IPS DF 19.7 (cell line): Measurements from ENCODE around the gene PHB1.

ENCODE experiments used
- DNase-seq: peaks from one replicate; pipeline ENCODE4 v3.0.0-alpha.2; 2013; ENCODE audit warnings: low read depth, low spot score

Gene PHB1

GRCh38 chr17:49414622-49415350 is at the start of gene PHB1:
Gene PHB1, minus strand, starts transcription at chr17:49414882. Its CDS starts 1,618 bp downstream, at chr17:49413264.
- peak; percentile 98 for DNase-seq

- no peak for DNase-seq
Observed at GRCh38 chr17:49464049-49464448, 49.4 kb upstream of the PHB1 start.

- no peak for DNase-seq
Observed at GRCh38 chr17:49461580-49461979, 46.9 kb upstream of the PHB1 start.

- DNase-seq: no peak
Observed at GRCh38 chr17:49460401-49460800, 45.7 kb upstream of the PHB1 start.

- no peak for DNase-seq
Observed at GRCh38 chr17:49459401-49459984, 44.8 kb upstream of the PHB1 start.

- no peak for DNase-seq
Observed at GRCh38 chr17:49457564-49458535, 43.2 kb upstream of the PHB1 start.

GRCh38 chr17:49456183-49456965 is 41.7 kb upstream of the PHB1 start:
- no peak for DNase-seq

- no peak for DNase-seq
Observed at GRCh38 chr17:49455272-49455861, 40.7 kb upstream of the PHB1 start.

- DNase-seq: no peak
Observed at GRCh38 chr17:49454050-49454449, 39.4 kb upstream of the PHB1 start.

- no peak for DNase-seq
Observed at GRCh38 chr17:49452661-49453060, 38.0 kb upstream of the PHB1 start.

- DNase-seq: no peak
Observed at GRCh38 chr17:49452201-49452600, 37.5 kb upstream of the PHB1 start.

- DNase-seq: no peak
Observed at GRCh38 chr17:49450735-49451134, 36.1 kb upstream of the PHB1 start.

- no peak for DNase-seq
Observed at GRCh38 chr17:49450181-49450580, 35.5 kb upstream of the PHB1 start.

GRCh38 chr17:49447628-49448302 is 33.1 kb upstream of the PHB1 start:
- DNase-seq: no peak

GRCh38 chr17:49445591-49445990 is 30.9 kb upstream of the PHB1 start:
- DNase-seq: no peak

- DNase-seq: no peak
Observed at GRCh38 chr17:49444384-49444783, 29.7 kb upstream of the PHB1 start.

- no peak for DNase-seq
Observed at GRCh38 chr17:49443862-49444261, 29.2 kb upstream of the PHB1 start.

GRCh38 chr17:49442041-49442440 is 27.4 kb upstream of the PHB1 start:
- DNase-seq: no peak

- DNase-seq: no peak
Observed at GRCh38 chr17:49441578-49441977, 26.9 kb upstream of the PHB1 start.

- no peak for DNase-seq
Observed at GRCh38 chr17:49440581-49440980, 25.9 kb upstream of the PHB1 start.
